Activated naive CD8-positive, alpha-beta T cell treated with anti-CD3 and anti-CD28 coated beads, Interleukin-2, amount 50 U/mL, for 24 hours (primary cell): ENCODE data around the gene AUH.
A peak's percentile ranks its signal among the peaks of the same experiment; 100 is the strongest.

Experiments
- ATAC-seq: fragments of 150-1000 bp; cut with Tn5 transposase; one replicate; pipeline ENCODE4 v1.10.0; 2021
- DNase-seq: peaks from one replicate; pipeline ENCODE4 v3.0.0; 2021
- H3K27ac Mint-ChIP-seq: one replicate; pipeline ENCODE4 v1.8.0; 2021; ENCODE audit warnings: mild to moderate bottlenecking, mixed read lengths
- H3K27me3 Mint-ChIP-seq: one replicate; pipeline ENCODE4 v1.8.0; 2021; ENCODE audit warnings: mixed read lengths
- H3K36me3 Mint-ChIP-seq: one replicate; pipeline ENCODE4 v1.8.0; 2021; ENCODE audit warnings: low read depth, mixed read lengths
- H3K4me1 Mint-ChIP-seq: one replicate; pipeline ENCODE4 v1.8.0; 2021; ENCODE audit warnings: mixed read lengths
- H3K4me3 Mint-ChIP-seq: one replicate; pipeline ENCODE4 v1.8.0; 2021; ENCODE audit warnings: mild to moderate bottlenecking, moderate library complexity, mixed read lengths
- H3K9me3 Mint-ChIP-seq: one replicate; pipeline ENCODE4 v1.8.0; 2021; ENCODE audit warnings: mixed read lengths

AUH gene

GRCh38 chr9:91361291-91362050 lies at the start of gene AUH:
TSS of gene AUH (minus strand) at chr9:91361918. CDS start at chr9:91361889, 29 bp downstream.
- peak; percentile 77 for ATAC-seq
- DNase-seq: peak; percentile 91
- H3K36me3 Mint-ChIP-seq: peaks cover 19% of the 10 kb centered on the region
- H3K9me3 Mint-ChIP-seq: no peaks in the 10 kb centered on the region
- H3K27ac Mint-ChIP-seq: peak within 1 kb of the TSS; percentile 92
- H3K4me3 Mint-ChIP-seq: peak within 1 kb of the TSS; percentile 95
- peaks cover 47% of the 10 kb centered on the region for H3K4me1 Mint-ChIP-seq
- no peaks in the 10 kb centered on the region for H3K27me3 Mint-ChIP-seq

- peaks cover 72% of the 10 kb centered on the region for H3K36me3 Mint-ChIP-seq
- no peaks in the 10 kb centered on the region for H3K9me3 Mint-ChIP-seq
- H3K4me3 Mint-ChIP-seq: no peak overlapping the region
- no peaks in the 10 kb centered on the region for H3K27me3 Mint-ChIP-seq
- no peak overlapping the region for H3K27ac Mint-ChIP-seq
- peaks cover 60% of the 10 kb centered on the region for H3K4me1 Mint-ChIP-seq
- ATAC-seq: no peak
- DNase-seq: no peak
These were observed 49.5 kb upstream of the AUH start for GRCh38 chr9:91411096-91411771.

GRCh38 chr9:91410161-91410560 lies 48.4 kb upstream of the AUH start:
- ATAC-seq: no peak
- peaks cover 66% of the 10 kb centered on the region for H3K36me3 Mint-ChIP-seq
- H3K4me1 Mint-ChIP-seq: peaks cover 50% of the 10 kb centered on the region

GRCh38 chr9:91408475-91408874 lies 46.8 kb upstream of the AUH start:
- no peak overlapping the region for H3K27ac Mint-ChIP-seq
- H3K4me3 Mint-ChIP-seq: no peak overlapping the region
- no peak for DNase-seq
- H3K9me3 Mint-ChIP-seq: no peaks in the 10 kb centered on the region
- H3K27me3 Mint-ChIP-seq: no peaks in the 10 kb centered on the region
- H3K4me1 Mint-ChIP-seq: peaks cover 36% of the 10 kb centered on the region
- ATAC-seq: no peak
- peaks cover 57% of the 10 kb centered on the region for H3K36me3 Mint-ChIP-seq

More at GRCh38 chr9:91410161-91410560, 48.4 kb upstream of the AUH start:
- Mint-ChIP-seq H3K4me3 (no peak overlapping the region), H3K27me3 (no peaks in the 10 kb centered on the region), H3K9me3 (no peaks in the 10 kb centered on the region), H3K27ac (no peak overlapping the region)
- DNase-seq: no peak

- no peaks in the 10 kb centered on the region for H3K27me3 Mint-ChIP-seq
- no peak for DNase-seq
These were observed 46.0 kb upstream of the AUH start for GRCh38 chr9:91407580-91408318.

GRCh38 chr9:91405343-91406077 lies 43.8 kb upstream of the AUH start:
- Mint-ChIP-seq H3K27me3 (peaks cover 7% of the 10 kb centered on the region), H3K36me3 (peaks cover 39% of the 10 kb centered on the region), H3K4me1 (peaks cover 16% of the 10 kb centered on the region), H3K9me3 (no peaks in the 10 kb centered on the region), H3K4me3 (no peak overlapping the region), H3K27ac (no peak overlapping the region)
- DNase-seq (no peak), ATAC-seq (peak; percentile 36)

More at GRCh38 chr9:91407580-91408318, 46.0 kb upstream of the AUH start:
- ATAC-seq: peak; percentile 52
- Mint-ChIP-seq H3K4me3 (no peak overlapping the region), H3K36me3 (peaks cover 54% of the 10 kb centered on the region), H3K4me1 (peaks cover 29% of the 10 kb centered on the region), H3K9me3 (no peaks in the 10 kb centered on the region), H3K27ac (no peak overlapping the region)

- Mint-ChIP-seq H3K9me3 (no peaks in the 10 kb centered on the region), H3K27me3 (peaks cover 7% of the 10 kb centered on the region), H3K4me1 (peaks cover 6% of the 10 kb centered on the region), H3K36me3 (peaks cover 22% of the 10 kb centered on the region), H3K4me3 (no peak overlapping the region), H3K27ac (no peak overlapping the region)
- ATAC-seq (no peak), DNase-seq (no peak)
These were observed 42.2 kb upstream of the AUH start for GRCh38 chr9:91403665-91404543.

- DNase-seq (no peak), ATAC-seq (no peak)
- no peaks in the 10 kb centered on the region for H3K36me3 Mint-ChIP-seq
- H3K4me1 Mint-ChIP-seq: peaks cover 15% of the 10 kb centered on the region
- H3K9me3 Mint-ChIP-seq: no peaks in the 10 kb centered on the region
- H3K4me3 Mint-ChIP-seq: no peak overlapping the region
- H3K27me3 Mint-ChIP-seq: peaks cover 7% of the 10 kb centered on the region
- H3K27ac Mint-ChIP-seq: no peak overlapping the region
These were observed 37.2 kb upstream of the AUH start for GRCh38 chr9:91398926-91399325.

- DNase-seq: no peak
- Mint-ChIP-seq H3K27ac (peak overlapping the region; percentile 80), H3K4me1 (peaks cover 13% of the 10 kb centered on the region), H3K27me3 (no peaks in the 10 kb centered on the region), H3K4me3 (peak overlapping the region; percentile 8), H3K9me3 (no peaks in the 10 kb centered on the region), H3K36me3 (no peaks in the 10 kb centered on the region)
- peak; percentile 83 for ATAC-seq
These were observed 34.1 kb upstream of the AUH start for GRCh38 chr9:91395553-91396471.

GRCh38 chr9:91395106-91395552 lies 33.4 kb upstream of the AUH start:
- H3K27ac Mint-ChIP-seq: peak overlapping the region; percentile 80
- peak overlapping the region; percentile 8 for H3K4me3 Mint-ChIP-seq
- DNase-seq (no peak), ATAC-seq (peak; percentile 29)
- H3K9me3 Mint-ChIP-seq: no peaks in the 10 kb centered on the region
- H3K36me3 Mint-ChIP-seq: no peaks in the 10 kb centered on the region
- H3K4me1 Mint-ChIP-seq: peaks cover 13% of the 10 kb centered on the region
- H3K27me3 Mint-ChIP-seq: no peaks in the 10 kb centered on the region

- Mint-ChIP-seq H3K36me3 (no peaks in the 10 kb centered on the region), H3K4me1 (peaks cover 13% of the 10 kb centered on the region), H3K27me3 (no peaks in the 10 kb centered on the region), H3K9me3 (no peaks in the 10 kb centered on the region), H3K27ac (no peak overlapping the region), H3K4me3 (no peak overlapping the region)
- ATAC-seq (no peak), DNase-seq (no peak)
These were observed 32.1 kb upstream of the AUH start for GRCh38 chr9:91393826-91394225.

GRCh38 chr9:91392435-91392834 lies 30.7 kb upstream of the AUH start:
- DNase-seq: no peak
- no peak for ATAC-seq
- Mint-ChIP-seq H3K36me3 (no peaks in the 10 kb centered on the region), H3K27ac (no peak overlapping the region), H3K4me1 (peaks cover 13% of the 10 kb centered on the region), H3K9me3 (no peaks in the 10 kb centered on the region), H3K4me3 (no peak overlapping the region), H3K27me3 (no peaks in the 10 kb centered on the region)

- no peaks in the 10 kb centered on the region for H3K9me3 Mint-ChIP-seq
- H3K4me3 Mint-ChIP-seq: no peak overlapping the region
- H3K27me3 Mint-ChIP-seq: no peaks in the 10 kb centered on the region
- no peak overlapping the region for H3K27ac Mint-ChIP-seq
- no peak for DNase-seq
- H3K4me1 Mint-ChIP-seq: peaks cover 13% of the 10 kb centered on the region
- no peak for ATAC-seq
- no peaks in the 10 kb centered on the region for H3K36me3 Mint-ChIP-seq
These were observed 30.1 kb upstream of the AUH start for GRCh38 chr9:91391818-91392217.
